Activated CD4-positive, alpha-beta T cell treated with anti-CD3 and anti-CD28 coated beads for 24 hours (primary cell): ENCODE data around the gene ARHGAP24.
"Not testable (repeated sequence)": the region's sequence is repeated elsewhere in the genome, so short reads cannot be mapped to it uniquely, and the experiment has no call there.

Source experiments
- DNase-seq, 2 donors: peaks; one replicate each; pipeline ENCODE4 v3.0.0-alpha.2; 2020; ENCODE audit warnings: low read depth in 2 of 2

Gene ARHGAP24

DNA sequence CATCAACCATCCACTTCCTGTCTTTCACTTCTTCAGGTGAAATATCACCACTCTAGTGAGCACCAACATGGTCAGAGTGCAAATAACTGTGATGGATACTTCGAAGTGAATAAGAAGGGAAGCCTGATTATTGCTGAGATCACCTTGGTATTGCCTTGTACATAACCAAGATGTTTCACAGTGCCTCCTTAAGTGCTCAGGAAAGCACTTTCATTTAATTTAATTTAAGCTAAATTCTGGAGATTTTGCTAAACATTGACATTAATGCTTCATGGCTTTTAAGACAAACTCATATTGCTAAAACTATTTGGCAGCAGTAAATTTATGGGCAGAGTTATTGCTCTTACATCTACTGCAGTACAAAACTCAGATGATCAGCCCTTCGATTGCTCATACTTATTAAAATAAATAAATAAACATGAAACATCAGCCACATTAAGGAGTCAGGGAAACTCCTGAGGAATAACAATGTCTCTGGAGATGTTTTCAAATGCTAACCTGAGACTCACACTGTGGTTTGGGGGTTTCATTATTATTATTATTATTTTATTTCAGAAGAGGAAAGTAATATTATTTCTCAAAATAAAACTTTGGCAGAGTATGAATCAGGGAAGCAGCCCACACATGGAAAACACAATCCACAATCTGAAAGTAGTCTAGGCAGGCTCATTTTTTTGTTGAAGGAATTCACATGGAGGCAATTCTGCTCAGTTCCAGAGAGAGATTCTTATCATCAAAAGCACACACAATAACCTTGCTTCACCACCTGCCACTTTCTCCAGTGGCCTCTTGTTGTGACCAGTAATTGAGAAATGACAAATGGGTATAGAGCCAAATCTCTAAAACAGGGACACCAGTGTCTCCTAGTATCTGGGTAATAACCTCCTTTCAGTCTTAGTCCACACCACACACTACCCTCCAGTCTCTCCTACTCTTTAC is 540.7 kb downstream of the ARHGAP24 start:
- DNase-seq = no peak

DNA sequence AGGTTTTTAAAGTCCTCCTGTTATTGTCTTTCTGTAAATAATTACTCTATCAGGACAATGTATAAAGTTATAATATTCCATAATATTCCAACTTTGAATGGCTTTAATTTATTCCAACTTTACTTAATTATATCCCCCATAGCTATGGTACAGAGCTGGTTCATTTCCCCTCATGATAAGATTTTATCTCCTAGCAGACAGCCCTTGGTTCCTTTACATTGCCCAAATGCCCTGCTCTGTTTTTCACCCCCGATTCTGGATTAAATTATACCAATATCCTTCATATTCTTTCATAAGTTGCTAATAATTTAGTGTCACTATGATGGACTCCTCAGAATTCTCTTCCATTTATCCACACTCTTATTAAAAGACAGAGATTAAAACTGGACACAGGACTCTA is 544.4 kb downstream of the ARHGAP24 start:
- no peak for DNase-seq

- DNase-seq = no peak
These were observed 545.0 kb downstream of the ARHGAP24 start for GRCh38 chr4:86019906-86020305.

- not testable (repeated sequence) for DNase-seq
These were observed 546.7 kb downstream of the ARHGAP24 start for GRCh38 chr4:86021671-86022070.

GRCh38 chr4:86026720-86027119 is 551.8 kb downstream of the ARHGAP24 start:
- no peak for DNase-seq

- DNase-seq = no peak
These were observed 557.0 kb downstream of the ARHGAP24 start for GRCh38 chr4:86031927-86032326.

DNA sequence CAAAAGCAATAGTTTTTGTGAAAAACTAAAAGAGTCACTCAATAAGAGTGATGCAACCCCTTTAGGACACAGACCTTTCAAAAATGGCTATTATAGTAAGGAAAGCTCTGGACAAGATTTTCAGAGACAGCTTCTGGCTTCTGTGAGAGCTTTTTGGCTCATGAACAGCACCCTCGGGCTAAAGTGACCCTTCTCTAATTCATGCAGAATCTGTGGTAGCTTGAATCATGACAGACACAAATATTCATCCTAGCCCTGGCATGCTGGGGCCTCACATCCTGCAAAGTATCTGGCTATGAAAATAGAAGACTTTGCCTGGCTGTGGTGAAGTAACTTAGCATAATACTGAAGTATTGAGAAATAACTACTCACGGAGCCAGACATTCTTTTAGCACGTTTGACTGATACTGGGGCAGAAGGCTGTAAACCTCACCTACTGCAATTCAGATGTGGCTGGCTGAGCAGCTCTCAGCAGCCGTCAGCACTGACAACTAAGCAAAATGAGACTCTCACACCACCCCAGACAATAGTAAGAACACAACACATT is 557.6 kb downstream of the ARHGAP24 start:
- DNase-seq = no peak

GRCh38 chr4:86033171-86033570 is 558.2 kb downstream of the ARHGAP24 start:
- DNase-seq = no peak

- no peak for DNase-seq
These were observed 559.7 kb downstream of the ARHGAP24 start for GRCh38 chr4:86034616-86035015.

- DNase-seq = no peak
These were observed 560.7 kb downstream of the ARHGAP24 start for GRCh38 chr4:86035688-86036087.

DNA sequence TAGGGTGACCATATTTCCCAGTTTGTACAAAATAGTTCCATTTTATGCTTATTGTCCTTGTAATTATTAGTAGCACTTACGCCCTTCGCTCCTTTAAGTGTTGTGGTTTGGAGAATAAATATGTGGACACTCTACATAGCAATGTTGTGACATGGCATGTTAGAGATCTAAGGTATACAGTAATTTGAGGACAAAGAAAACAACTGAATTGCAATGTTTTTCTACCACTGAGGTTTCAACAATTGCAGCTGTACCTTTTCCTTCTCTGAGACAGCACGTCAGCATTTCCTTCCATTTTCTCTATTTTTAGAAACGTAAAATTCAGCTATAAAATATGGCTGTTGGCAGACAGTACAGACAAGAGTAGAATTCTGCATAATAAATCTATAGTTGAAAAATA is 561.8 kb downstream of the ARHGAP24 start:
- no peak for DNase-seq

- no peak for DNase-seq
These were observed 563.1 kb downstream of the ARHGAP24 start for GRCh38 chr4:86038037-86038436.

DNA sequence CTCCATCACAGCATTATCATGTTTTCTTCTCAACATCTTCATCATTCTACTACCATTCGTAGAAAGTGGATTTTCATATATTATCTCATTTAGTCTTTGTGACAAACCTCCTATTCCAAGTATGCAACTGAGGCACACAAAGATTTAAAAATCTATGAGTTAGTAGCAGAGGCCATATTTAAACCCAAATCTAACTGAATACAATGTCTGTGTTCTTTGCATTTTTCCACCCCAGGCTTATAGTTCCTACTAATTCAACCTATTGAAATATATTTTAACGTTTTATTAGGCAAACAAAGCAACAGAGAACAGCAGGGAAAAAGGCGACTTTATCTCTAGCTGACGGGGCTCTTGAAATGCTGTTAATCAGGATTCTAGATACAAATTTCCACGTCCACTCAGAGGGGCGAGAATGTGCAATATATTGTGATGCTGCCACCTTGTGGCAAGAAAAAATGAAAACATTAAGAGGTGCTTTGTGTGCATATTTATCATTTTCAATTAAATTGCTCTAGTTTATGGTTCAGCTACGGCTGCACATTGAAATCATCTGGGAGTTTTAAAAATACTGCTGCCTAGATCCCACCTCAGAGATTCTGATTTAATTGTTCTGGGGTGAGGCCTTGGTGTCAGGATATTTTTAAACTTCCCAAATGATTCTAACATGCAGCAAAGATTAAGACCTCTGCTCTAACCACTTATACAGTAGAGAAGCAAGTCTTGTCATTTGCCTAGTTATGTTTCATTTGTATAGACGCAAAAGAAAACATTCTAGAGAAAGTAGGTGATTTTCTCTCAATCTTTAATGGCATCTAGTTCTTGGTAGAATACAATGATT is 569.0 kb downstream of the ARHGAP24 start:
- DNase-seq = no peak

DNA sequence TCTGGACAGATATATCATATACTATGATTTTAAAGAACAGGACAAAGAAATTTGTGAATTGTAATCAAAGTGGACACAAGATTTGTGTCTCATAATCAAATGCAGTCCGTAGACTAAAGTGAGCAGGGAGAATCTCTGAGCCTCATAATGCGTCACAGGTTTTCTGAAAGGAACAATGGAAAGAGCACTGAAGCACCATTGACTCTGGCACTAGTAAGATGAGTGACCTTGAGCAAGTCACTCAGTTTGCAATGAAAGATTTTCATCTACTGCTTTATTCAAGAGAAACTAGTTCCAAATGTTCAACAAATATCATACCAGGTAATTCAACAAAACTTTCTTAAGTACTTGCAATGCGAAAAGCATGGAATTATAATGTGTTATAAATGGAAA is 569.6 kb downstream of the ARHGAP24 start:
- no peak for DNase-seq

GRCh38 chr4:86048426-86048825 is 573.5 kb downstream of the ARHGAP24 start:
- no peak for DNase-seq

DNA sequence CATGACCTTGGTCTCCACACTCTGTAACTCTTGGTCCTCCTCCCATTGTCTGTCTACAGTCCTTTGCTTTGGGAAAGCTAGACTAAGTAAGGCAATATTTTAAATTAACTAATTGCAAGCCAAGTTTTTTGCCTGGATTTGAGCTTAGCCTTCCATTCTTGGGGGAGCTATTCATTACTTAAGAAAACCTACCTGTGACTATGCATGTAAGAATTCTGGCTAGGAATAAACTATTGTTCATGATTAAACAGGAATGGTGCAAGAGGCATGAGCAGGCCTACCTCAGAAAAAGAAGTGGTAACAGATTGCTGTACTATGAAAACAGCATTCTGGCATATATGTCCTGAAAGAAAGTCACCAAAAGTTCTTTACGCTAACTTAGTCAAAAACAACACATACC is 575.5 kb downstream of the ARHGAP24 start:
- no peak for DNase-seq
